ENCODE measurements around the gene RHAG. TPM values are rescaled to one million over a fixed set of nuclear protein-coding genes. Genes with fewer than 3 reads are reported as not detected.

Gene RHAG
- total RNA-seq, 1 experiment from 2014 or later: 0.31 TPM

- Mint-ChIP-seq H3K4me1 (no peaks in the 10 kb centered on the region), H3K9me3 (peaks cover 15% of the 10 kb centered on the region), H3K36me3 (peaks cover 4% of the 10 kb centered on the region; the same call in 1 of the 2 replicates), H3K27me3 (ENCODE audit: low read depth) (peaks cover 2% of the 10 kb centered on the region; the same call in 1 of the 2 replicates), H3K27ac (no peak overlapping the region), H3K4me3 (no peak overlapping the region)
- DNase-seq (ENCODE audit: low spot score) (no peak), ATAC-seq (no peak)
- ChIA-PET CTCF (no interaction called here), POLR2A (no interaction called here)
- TF ChIP-seq CREM (CRISPR knock-in tag; IDR thresholded peaks at IDR 0.05): no peak
- TF ChIP-seq SOX15 (CRISPR knock-in tag; IDR thresholded peaks at IDR 0.05): no peak
- no peak for TF ChIP-seq ZNF512 (CRISPR knock-in tag; IDR thresholded peaks at IDR 0.05; ENCODE audit: borderline replicate concordance)
- TF ChIP-seq ATF1 (CRISPR knock-in tag; IDR thresholded peaks at IDR 0.05): no peak
- TF ChIP-seq CBFB (CRISPR knock-in tag; IDR thresholded peaks at IDR 0.05; ENCODE audit: low read depth): no peak
- no peak for TF ChIP-seq RELA (CRISPR knock-in tag; IDR thresholded peaks at IDR 0.05; ENCODE audit: borderline replicate concordance)
- no peak for TF ChIP-seq GABPB1 (CRISPR knock-in tag; IDR thresholded peaks at IDR 0.05)
- TF ChIP-seq AR (CRISPR knock-in tag; IDR thresholded peaks at IDR 0.05): no peak
Observed at GRCh38 chr6:49576618-49577017, 60.0 kb downstream of the RHAG start.

- no peak for TF ChIP-seq SOX15 (CRISPR knock-in tag; IDR thresholded peaks at IDR 0.05)
- no peak for TF ChIP-seq MYBL2 (CRISPR knock-in tag; IDR thresholded peaks at IDR 0.05)
- no peak for TF ChIP-seq NR1H2 (CRISPR knock-in tag; IDR thresholded peaks at IDR 0.05)
- no peak for TF ChIP-seq FOXJ3 (CRISPR knock-in tag; IDR thresholded peaks at IDR 0.05; ENCODE audit: borderline replicate concordance)
- no peak for TF ChIP-seq FOXK1 (CRISPR knock-in tag; IDR thresholded peaks at IDR 0.05)
- Mint-ChIP-seq H3K36me3 (no peaks in the 10 kb centered on the region), H3K4me1 (no peaks in the 10 kb centered on the region), H3K27ac (no peak overlapping the region), H3K27me3 (ENCODE audit: low read depth) (peaks cover 13% of the 10 kb centered on the region), H3K4me3 (no peak overlapping the region), H3K9me3 (no peaks in the 10 kb centered on the region)
- POLR2A ChIA-PET: no interaction called here
- ATAC-seq (no peak), DNase-seq (ENCODE audit: low spot score) (no peak)
- CTCF ChIA-PET: no interaction called here
Observed at GRCh38 chr6:49570474-49571079, 66.1 kb downstream of the RHAG start.

GRCh38 chr6:49565855-49566254, 70.8 kb downstream of the RHAG start:
- no peak overlapping the region for H3K4me3 Mint-ChIP-seq
- no peak for ATAC-seq
- DNase-seq (ENCODE audit: low spot score): no peak
- H3K27me3 Mint-ChIP-seq (ENCODE audit: low read depth): peaks cover 50% of the 10 kb centered on the region
- POLR2A ChIA-PET: interaction anchor here (1.3 kb wide), 1 partner anchor 14 kb away, joined by 3 read pairs; no protein-coding TSS in a partner anchor
- peaks cover 6% of the 10 kb centered on the region for H3K9me3 Mint-ChIP-seq
- CTCF ChIA-PET: interaction anchor here (1.6 kb wide), 1 partner anchor 34 kb away, joined by 6 read pairs; no protein-coding TSS in a partner anchor
- no peaks in the 10 kb centered on the region for H3K4me1 Mint-ChIP-seq
- no peak overlapping the region for H3K27ac Mint-ChIP-seq
- H3K36me3 Mint-ChIP-seq: peaks cover 6% of the 10 kb centered on the region; the same call in 1 of the 2 replicates
- no peak for TF ChIP-seq FOXK1 (CRISPR knock-in tag; IDR thresholded peaks at IDR 0.05)
- TF ChIP-seq ZNF263 (CRISPR knock-in tag; IDR thresholded peaks at IDR 0.05; ENCODE audit: low read depth): no peak
- TF ChIP-seq CBFB (CRISPR knock-in tag; IDR thresholded peaks at IDR 0.05; ENCODE audit: low read depth): no peak
- TF ChIP-seq PREB (CRISPR knock-in tag; IDR thresholded peaks at IDR 0.05; ENCODE audit: borderline replicate concordance): no peak
- no peak for TF ChIP-seq FOXP4 (CRISPR knock-in tag; IDR thresholded peaks at IDR 0.05)
- no peak for TF ChIP-seq SMAD3 (CRISPR knock-in tag; IDR thresholded peaks at IDR 0.05; ENCODE audit: borderline replicate concordance)
- no peak for TF ChIP-seq KAT7 (CRISPR knock-in tag; IDR thresholded peaks at IDR 0.05; ENCODE audit: borderline replicate concordance)
- TF ChIP-seq USF2 (CRISPR knock-in tag; IDR thresholded peaks at IDR 0.05): no peak
- TF ChIP-seq ZNF232 (CRISPR knock-in tag; IDR thresholded peaks at IDR 0.05): no peak
- no peak for TF ChIP-seq FOXJ3 (CRISPR knock-in tag; IDR thresholded peaks at IDR 0.05; ENCODE audit: borderline replicate concordance)

All from WTC11 (cell line).